ENCODE data around the gene TCEA3. TPM values are rescaled to one million over a fixed set of nuclear protein-coding genes. Genes with fewer than 3 reads are reported as not detected.
A peak's percentile ranks its signal among the peaks of the same experiment; 100 is the strongest.

TCEA3 gene
- total and polyA plus RNA-seq, 3 donors from 2014 or later, result 10.8 to 14.7 (median 12.6) TPM

DNA sequence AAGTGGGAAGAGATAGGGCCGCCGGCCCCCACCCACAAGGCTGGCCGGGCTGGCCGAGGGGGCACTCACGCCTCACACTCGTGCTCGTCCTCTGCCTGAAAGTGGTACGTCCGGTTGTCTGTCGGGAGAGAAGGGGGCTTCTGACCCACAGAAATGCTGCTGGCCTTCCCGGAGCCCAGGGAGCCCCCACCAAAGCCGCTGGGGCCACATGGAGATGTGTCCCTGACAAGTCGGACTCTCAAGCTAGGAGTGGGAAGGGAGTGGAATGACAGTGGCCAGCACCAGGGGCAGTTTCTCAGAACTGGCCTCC is 12.8 kb upstream of the TCEA3 start:
- no peaks in the 10 kb centered on the region for H3K9me3 ChIP-seq
- no peaks in the 10 kb centered on the region for H3K36me3 ChIP-seq (ENCODE audit: low read depth, missing control alignments)
- WGBS, 2 donors, result 74 to 82% methylated on average over 13 of the region's 13 CpGs
- H3K4me1 ChIP-seq, result no peaks in the 10 kb centered on the region
- intact Hi-C loops (cut with DNase I; ENCODE audit: low total_unique reads), result no loop called here
- no peak for DNase-seq
- no peak overlapping the region for H3K27ac ChIP-seq
- TF ChIP-seq, protein P1, sequence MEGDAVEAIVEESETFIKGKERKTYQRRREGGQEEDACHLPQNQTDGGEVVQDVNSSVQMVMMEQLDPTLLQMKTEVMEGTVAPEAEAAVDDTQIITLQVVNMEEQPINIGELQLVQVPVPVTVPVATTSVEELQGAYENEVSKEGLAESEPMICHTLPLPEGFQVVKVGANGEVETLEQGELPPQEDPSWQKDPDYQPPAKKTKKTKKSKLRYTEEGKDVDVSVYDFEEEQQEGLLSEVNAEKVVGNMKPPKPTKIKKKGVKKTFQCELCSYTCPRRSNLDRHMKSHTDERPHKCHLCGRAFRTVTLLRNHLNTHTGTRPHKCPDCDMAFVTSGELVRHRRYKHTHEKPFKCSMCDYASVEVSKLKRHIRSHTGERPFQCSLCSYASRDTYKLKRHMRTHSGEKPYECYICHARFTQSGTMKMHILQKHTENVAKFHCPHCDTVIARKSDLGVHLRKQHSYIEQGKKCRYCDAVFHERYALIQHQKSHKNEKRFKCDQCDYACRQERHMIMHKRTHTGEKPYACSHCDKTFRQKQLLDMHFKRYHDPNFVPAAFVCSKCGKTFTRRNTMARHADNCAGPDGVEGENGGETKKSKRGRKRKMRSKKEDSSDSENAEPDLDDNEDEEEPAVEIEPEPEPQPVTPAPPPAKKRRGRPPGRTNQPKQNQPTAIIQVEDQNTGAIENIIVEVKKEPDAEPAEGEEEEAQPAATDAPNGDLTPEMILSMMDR (IDR thresholded peaks at IDR 0.05), result no peak
- no peak for TF ChIP-seq POLR2A (IDR thresholded peaks at IDR 0.05)
- peak overlapping the region in 1 of 2 donors; percentile 26 for H3K4me3 ChIP-seq
- no peaks in the 10 kb centered on the region for H3K27me3 ChIP-seq

DNA sequence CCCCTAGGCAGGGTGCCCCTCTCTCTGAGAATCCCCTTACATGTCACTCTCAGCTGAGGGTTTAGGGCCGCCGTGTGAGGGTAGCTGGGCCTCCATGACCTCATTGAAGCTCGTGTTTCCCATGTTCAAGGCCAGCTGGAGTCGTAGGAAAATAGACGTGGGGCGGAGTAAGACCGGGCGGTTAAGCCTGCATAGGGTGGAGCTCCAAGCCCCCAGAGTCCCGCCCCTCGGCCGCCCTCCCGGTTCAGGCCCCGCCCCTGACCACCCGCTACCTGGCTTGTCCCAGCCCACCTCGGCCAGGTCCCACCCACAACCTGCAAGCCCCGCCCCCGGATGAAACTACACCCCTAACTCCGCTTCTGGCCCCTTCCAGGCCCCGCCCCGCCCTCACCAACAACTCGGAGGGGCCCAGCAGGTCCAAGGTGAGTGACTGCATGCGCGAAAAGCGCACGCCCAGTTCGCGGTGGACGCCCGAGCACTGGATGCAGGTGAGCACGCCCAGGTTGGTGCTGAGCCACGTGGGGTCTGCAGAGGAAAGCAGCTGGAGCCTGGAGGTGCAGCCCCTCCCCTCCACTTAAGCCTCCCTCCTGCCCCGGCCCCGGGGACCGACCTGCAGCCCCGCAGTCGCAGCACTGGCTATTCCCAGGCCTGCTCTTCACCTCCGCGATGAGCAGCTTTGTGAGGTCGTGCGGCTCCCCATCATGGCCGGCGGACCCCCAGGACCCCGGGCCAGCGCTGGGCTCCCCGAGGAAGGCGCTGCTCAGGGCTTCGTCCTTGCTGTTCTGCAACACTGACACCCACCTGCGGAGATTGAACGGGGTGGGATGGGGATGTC is 12.2 kb upstream of the TCEA3 start:
- Histone ChIP-seq H3K9me3 (no peaks in the 10 kb centered on the region), H3K4me3 (peak overlapping the region in 1 of 2 donors; percentile 26), H3K4me1 (no peaks in the 10 kb centered on the region), H3K36me3 (ENCODE audit: low read depth, missing control alignments) (no peaks in the 10 kb centered on the region), H3K27ac (no peak overlapping the region), H3K27me3 (no peaks in the 10 kb centered on the region)
- 52 to 53% methylated on average over 27 to 49 of the region's 49 CpGs for WGBS, 2 donors
- TF ChIP-seq POLR2A (IDR thresholded peaks at IDR 0.05), result no peak
- TF ChIP-seq, protein P1 (IDR thresholded peaks at IDR 0.05), result no peak
- intact Hi-C loops (cut with DNase I; ENCODE audit: low total_unique reads), result no loop called here
- DNase-seq, result peak; percentile 58

DNA sequence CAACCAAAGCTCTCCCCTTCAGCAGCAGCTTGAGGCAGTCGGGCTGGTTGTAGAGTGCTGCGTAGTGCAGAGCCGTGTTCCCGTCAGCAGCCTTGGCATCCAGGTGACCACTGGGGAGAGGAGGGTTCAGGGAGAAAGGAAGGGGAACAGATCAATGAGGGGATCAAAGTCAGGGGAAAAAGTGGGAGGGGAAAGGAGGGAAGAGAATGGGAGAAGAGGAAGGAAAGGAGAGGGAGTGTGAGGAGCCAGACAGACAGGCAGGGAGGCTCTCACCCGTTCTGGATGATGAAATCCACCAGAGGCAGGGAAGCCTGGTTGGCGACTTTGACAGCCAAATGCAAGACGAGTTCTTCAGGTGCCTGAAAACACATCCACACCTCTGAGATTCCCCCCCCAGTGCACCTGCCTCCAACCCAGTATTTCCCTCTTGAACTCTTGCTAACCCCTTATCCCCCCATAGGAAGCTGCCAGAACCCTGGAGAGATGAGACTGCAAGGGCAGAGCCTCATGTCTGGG is 9.8 kb upstream of the TCEA3 start:
- Histone ChIP-seq H3K27me3 (no peaks in the 10 kb centered on the region), H3K4me1 (no peaks in the 10 kb centered on the region), H3K4me3 (no peak overlapping the region), H3K9me3 (no peaks in the 10 kb centered on the region), H3K27ac (no peak overlapping the region), H3K36me3 (ENCODE audit: low read depth, missing control alignments) (no peaks in the 10 kb centered on the region)
- DNase-seq, result no peak
- TF ChIP-seq POLR2A (IDR thresholded peaks at IDR 0.05), result no peak
- TF ChIP-seq, protein P1 (IDR thresholded peaks at IDR 0.05), result no peak
- WGBS, 2 donors, result 87 to 88% methylated on average over 7 of the region's 7 CpGs
- intact Hi-C loops (cut with DNase I; ENCODE audit: low total_unique reads), result no loop called here

DNA sequence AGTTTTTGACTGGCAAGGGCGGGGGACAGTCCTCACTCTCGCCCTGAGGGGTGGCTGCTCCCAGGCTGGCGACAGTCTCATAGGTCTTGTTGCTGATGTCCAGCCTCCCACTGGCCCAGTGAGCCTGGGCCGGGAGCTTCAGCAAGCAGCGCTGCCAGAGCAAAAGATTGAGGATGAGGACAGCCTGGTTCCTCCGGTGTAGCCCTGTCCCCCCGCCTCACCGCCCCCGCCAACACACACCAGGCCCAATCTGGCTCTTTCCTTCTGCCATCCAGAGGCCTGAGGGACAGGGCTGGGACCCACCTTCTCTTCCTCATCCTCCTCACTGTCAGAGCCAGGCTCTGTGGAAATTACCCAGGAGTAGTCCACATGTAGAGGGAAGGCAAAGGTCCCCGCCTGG is 8.6 kb upstream of the TCEA3 start:
- Histone ChIP-seq H3K4me3 (no peak overlapping the region), H3K36me3 (ENCODE audit: low read depth, missing control alignments) (no peaks in the 10 kb centered on the region), H3K9me3 (no peaks in the 10 kb centered on the region), H3K4me1 (no peaks in the 10 kb centered on the region), H3K27me3 (no peaks in the 10 kb centered on the region), H3K27ac (no peak overlapping the region)
- intact Hi-C loops (cut with DNase I; ENCODE audit: low total_unique reads), result no loop called here
- no peak for DNase-seq
- 94% methylated on average over 9 of the region's 10 CpGs; no CpG with 5 or more reads in 1 of the 2 donors for WGBS, 2 donors
- no peak for TF ChIP-seq POLR2A (IDR thresholded peaks at IDR 0.05)
- TF ChIP-seq, protein P1 (IDR thresholded peaks at IDR 0.05), result no peak

DNA sequence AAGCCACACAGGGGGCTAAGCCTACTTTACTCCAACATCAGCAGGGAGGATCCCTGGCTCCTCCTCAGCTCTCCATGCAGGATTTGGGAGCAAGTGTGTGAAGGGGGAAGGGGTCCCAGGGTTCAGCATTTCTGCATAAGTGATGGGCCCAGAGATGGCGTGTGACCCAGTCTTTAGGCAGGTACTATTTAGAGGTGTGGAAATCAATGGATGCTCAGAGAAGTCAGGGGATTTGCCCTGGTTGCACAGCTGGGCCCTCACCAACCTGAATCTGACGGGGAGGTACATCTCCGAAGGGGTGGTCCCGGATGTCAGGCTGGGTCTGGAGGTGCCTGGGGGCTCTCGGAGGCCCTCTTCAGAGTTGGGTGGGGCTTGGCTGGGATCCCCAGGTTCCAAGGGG is 6.9 kb upstream of the TCEA3 start:
- TF ChIP-seq POLR2A (IDR thresholded peaks at IDR 0.05), result no peak
- TF ChIP-seq, protein P1 (IDR thresholded peaks at IDR 0.05), result no peak
- no peaks in the 10 kb centered on the region for H3K27me3 ChIP-seq
- WGBS, 2 donors, result 84 to 95% methylated on average over 5 of the region's 5 CpGs
- H3K4me3 ChIP-seq, result no peak overlapping the region
- intact Hi-C loops (cut with DNase I; ENCODE audit: low total_unique reads), result no loop called here
- H3K4me1 ChIP-seq, result no peaks in the 10 kb centered on the region
- no peak overlapping the region for H3K27ac ChIP-seq
- no peaks in the 10 kb centered on the region for H3K9me3 ChIP-seq
- H3K36me3 ChIP-seq (ENCODE audit: low read depth, missing control alignments), result no peaks in the 10 kb centered on the region
- no peak for DNase-seq

All from testis (tissue), 3 donors.